Measurements from ENCODE around the gene AHRR. TPM values are rescaled to one million over a fixed set of nuclear protein-coding genes. Genes with fewer than 3 reads are reported as not detected.

Gene AHRR
- total and polyA plus RNA-seq, 10 of the 15 experiments (the other 5 are each of a cell fraction or from before 2014, with no cell fraction given), result 0.90 to 35.2 (median 19.2) TPM

DNA sequence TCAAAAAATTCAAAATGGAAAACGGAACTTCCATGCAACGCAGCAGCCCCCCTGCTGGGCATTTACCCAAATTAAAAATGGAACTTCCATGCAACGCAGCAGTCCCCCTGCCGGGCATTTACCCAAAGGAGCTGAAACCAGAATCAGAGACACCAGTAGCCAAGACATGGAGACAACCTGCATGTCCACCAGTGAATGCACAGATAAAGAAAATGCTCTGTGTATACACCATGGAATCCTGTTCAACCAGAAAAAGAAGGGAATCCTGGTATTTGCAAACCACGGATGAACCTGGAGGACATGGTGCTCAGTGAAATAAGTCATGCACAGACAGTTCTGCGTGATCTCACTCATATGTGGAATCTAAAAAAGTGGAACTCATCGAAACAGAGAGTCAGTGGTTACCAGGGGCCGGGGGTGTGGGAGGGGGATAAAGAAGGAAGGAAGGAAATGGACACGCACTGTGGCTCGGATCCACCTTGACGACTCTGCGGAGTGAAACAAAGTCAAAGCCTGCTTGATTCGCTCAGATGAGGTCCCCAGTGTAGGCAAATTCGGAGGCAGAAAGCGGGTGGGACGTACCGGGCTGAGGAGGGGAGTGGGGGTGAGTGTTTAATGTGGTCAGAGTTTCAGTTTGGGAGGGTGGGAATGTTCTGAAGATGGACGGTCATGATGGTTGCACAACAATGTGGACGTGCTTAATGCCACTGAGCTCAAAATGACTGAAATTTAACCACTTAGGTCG, 81.3 kb downstream of the AHRR start (continued):
- peak; percentile 20; the same call in 1 of the 2 replicates for TF ChIP-seq RAD21 (IDR thresholded peaks at IDR 0.05; ENCODE audit: insufficient read depth, low read depth, low read length)
- TF ChIP-seq CHD1 (IDR thresholded peaks at IDR 0.05; ENCODE audit: low read depth, low read length), result no peak
- TF ChIP-seq HDAC2 (IDR thresholded peaks at IDR 0.05), result no peak
- peak; percentile 91; the same call in 1 of the 2 replicates for TF ChIP-seq ZBED1 (IDR thresholded peaks at IDR 0.05; ENCODE audit: borderline replicate concordance)
- TF ChIP-seq NR2C1 (IDR thresholded peaks at IDR 0.05), result no peak
- peak; percentile 99 for TF ChIP-seq PAX5 (IDR thresholded peaks at IDR 0.05; ENCODE audit: borderline replicate concordance, low read depth, low read length)
- peak; percentile 34 for TF ChIP-seq MEF2B (IDR thresholded peaks at IDR 0.05; ENCODE audit: partially characterized antibody, poor library complexity, severe bottlenecking)
- no peak for TF ChIP-seq ZNF24 (IDR thresholded peaks at IDR 0.05)
- TF ChIP-seq HDAC6 (IDR thresholded peaks at IDR 0.05; ENCODE audit: unreplicated experiment), result no peak
- no peak for TF ChIP-seq ASH2L (IDR thresholded peaks at IDR 0.05; ENCODE audit: borderline replicate concordance, low read depth)
- peak; percentile 91; the same call in 1 of the 2 replicates for TF ChIP-seq MTA3 (IDR thresholded peaks at IDR 0.05; ENCODE audit: borderline replicate concordance, low read length)
- TF ChIP-seq NFYA (IDR thresholded peaks at IDR 0.05; ENCODE audit: borderline replicate concordance, low read depth, low read length), result no peak
- no peak for TF ChIP-seq RFX5 (IDR thresholded peaks at IDR 0.05; ENCODE audit: low read depth, low read length)
- no peak; the same call in 1 of the 2 replicates for TF ChIP-seq TARDBP (IDR thresholded peaks at IDR 0.05; ENCODE audit: borderline replicate concordance)
- peak; percentile 77 for TF ChIP-seq PML (IDR thresholded peaks at IDR 0.05; ENCODE audit: low read length)
- no peak for TF ChIP-seq ZNF384 (IDR thresholded peaks at IDR 0.05; ENCODE audit: borderline replicate concordance, low read depth, low read length)
- TF ChIP-seq, protein P1, sequence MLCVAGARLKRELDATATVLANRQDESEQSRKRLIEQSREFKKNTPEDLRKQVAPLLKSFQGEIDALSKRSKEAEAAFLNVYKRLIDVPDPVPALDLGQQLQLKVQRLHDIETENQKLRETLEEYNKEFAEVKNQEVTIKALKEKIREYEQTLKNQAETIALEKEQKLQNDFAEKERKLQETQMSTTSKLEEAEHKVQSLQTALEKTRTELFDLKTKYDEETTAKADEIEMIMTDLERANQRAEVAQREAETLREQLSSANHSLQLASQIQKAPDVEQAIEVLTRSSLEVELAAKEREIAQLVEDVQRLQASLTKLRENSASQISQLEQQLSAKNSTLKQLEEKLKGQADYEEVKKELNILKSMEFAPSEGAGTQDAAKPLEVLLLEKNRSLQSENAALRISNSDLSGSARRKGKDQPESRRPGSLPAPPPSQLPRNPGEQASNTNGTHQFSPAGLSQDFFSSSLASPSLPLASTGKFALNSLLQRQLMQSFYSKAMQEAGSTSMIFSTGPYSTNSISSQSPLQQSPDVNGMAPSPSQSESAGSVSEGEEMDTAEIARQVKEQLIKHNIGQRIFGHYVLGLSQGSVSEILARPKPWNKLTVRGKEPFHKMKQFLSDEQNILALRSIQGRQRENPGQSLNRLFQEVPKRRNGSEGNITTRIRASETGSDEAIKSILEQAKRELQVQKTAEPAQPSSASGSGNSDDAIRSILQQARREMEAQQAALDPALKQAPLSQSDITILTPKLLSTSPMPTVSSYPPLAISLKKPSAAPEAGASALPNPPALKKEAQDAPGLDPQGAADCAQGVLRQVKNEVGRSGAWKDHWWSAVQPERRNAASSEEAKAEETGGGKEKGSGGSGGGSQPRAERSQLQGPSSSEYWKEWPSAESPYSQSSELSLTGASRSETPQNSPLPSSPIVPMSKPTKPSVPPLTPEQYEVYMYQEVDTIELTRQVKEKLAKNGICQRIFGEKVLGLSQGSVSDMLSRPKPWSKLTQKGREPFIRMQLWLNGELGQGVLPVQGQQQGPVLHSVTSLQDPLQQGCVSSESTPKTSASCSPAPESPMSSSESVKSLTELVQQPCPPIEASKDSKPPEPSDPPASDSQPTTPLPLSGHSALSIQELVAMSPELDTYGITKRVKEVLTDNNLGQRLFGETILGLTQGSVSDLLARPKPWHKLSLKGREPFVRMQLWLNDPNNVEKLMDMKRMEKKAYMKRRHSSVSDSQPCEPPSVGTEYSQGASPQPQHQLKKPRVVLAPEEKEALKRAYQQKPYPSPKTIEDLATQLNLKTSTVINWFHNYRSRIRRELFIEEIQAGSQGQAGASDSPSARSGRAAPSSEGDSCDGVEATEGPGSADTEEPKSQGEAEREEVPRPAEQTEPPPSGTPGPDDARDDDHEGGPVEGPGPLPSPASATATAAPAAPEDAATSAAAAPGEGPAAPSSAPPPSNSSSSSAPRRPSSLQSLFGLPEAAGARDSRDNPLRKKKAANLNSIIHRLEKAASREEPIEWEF (IDR thresholded peaks at IDR 0.05; ENCODE audit: insufficient replicate concordance, low read depth, low read length), result no peak
- TF ChIP-seq, protein P2, sequence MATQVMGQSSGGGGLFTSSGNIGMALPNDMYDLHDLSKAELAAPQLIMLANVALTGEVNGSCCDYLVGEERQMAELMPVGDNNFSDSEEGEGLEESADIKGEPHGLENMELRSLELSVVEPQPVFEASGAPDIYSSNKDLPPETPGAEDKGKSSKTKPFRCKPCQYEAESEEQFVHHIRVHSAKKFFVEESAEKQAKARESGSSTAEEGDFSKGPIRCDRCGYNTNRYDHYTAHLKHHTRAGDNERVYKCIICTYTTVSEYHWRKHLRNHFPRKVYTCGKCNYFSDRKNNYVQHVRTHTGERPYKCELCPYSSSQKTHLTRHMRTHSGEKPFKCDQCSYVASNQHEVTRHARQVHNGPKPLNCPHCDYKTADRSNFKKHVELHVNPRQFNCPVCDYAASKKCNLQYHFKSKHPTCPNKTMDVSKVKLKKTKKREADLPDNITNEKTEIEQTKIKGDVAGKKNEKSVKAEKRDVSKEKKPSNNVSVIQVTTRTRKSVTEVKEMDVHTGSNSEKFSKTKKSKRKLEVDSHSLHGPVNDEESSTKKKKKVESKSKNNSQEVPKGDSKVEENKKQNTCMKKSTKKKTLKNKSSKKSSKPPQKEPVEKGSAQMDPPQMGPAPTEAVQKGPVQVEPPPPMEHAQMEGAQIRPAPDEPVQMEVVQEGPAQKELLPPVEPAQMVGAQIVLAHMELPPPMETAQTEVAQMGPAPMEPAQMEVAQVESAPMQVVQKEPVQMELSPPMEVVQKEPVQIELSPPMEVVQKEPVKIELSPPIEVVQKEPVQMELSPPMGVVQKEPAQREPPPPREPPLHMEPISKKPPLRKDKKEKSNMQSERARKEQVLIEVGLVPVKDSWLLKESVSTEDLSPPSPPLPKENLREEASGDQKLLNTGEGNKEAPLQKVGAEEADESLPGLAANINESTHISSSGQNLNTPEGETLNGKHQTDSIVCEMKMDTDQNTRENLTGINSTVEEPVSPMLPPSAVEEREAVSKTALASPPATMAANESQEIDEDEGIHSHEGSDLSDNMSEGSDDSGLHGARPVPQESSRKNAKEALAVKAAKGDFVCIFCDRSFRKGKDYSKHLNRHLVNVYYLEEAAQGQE (IDR thresholded peaks at IDR 0.05; ENCODE audit: low read depth, low read length), result peak; percentile 12; the same call in 1 of the 2 replicates

Measured in GM12878 (cell line).